Measurements from ENCODE around the gene PEX5L.

GRCh38 chr3:179840985-179841384 is 195.8 kb downstream of the PEX5L start:
- TF ChIP-seq CTCF (IDR thresholded peaks at IDR 0.05), result no peak
- no peak for TF ChIP-seq POLR2A (IDR thresholded peaks at IDR 0.05)

Measured in esophagus squamous epithelium (tissue), 4 donors.